ENCODE measurements around the gene PRKAR2B.

The PRKAR2B gene

GRCh38 chr7:107063245-107064120, 19.0 kb downstream of the PRKAR2B start:
- H3K14ac ChIP-seq (ENCODE audit: low read length): no peak overlapping the region
- no peaks in the 10 kb centered on the region for H3K79me2 ChIP-seq (ENCODE audit: control insufficient read depth, insufficient read depth, low read length, poor library complexity)
- no peak overlapping the region for H3K23ac ChIP-seq (ENCODE audit: low read length)
- H4K91ac ChIP-seq (ENCODE audit: low read depth, low read length): no peak overlapping the region
- no peak overlapping the region for H3K4me3 ChIP-seq (ENCODE audit: low read depth, low read length)
- H2BK120ac ChIP-seq (ENCODE audit: insufficient read depth, low read length, poor library complexity): no peak overlapping the region
- H3K27ac ChIP-seq (ENCODE audit: low read depth, low read length): no peak overlapping the region
- no peak overlapping the region for H3K9ac ChIP-seq (ENCODE audit: low read length)
- no peak overlapping the region for H2AK5ac ChIP-seq (ENCODE audit: low read length)
- H2BK12ac ChIP-seq (ENCODE audit: low read length): no peak overlapping the region
- H2BK5ac ChIP-seq (ENCODE audit: low read depth, low read length, poor library complexity): no peak overlapping the region
- peaks cover 0 to 1% of the 10 kb centered on the region in 2 experiments for H3K4me1 ChIP-seq (ENCODE audit: control insufficient read depth in 1 of 2, insufficient read depth in 2 of 2, low read length in 2 of 2)
- WGBS (ENCODE audit: extremely low coverage, insufficient coverage, insufficient read length): no CpG with 5 or more reads among the region's 8 CpGs
- no peak overlapping the region for H2AFZ ChIP-seq (ENCODE audit: insufficient read depth, low read length, poor library complexity)
- peaks cover 2% of the 10 kb centered on the region for H3K79me1 ChIP-seq (ENCODE audit: low read length)
- no peak overlapping the region for H3K4me2 ChIP-seq (ENCODE audit: low read length)
- H3K18ac ChIP-seq (ENCODE audit: low read length): no peak overlapping the region
- H4K12ac ChIP-seq (ENCODE audit: low read depth, low read length): no peak overlapping the region
- H4K8ac ChIP-seq (ENCODE audit: low read depth, low read length): no peak overlapping the region
- H3K9me3 ChIP-seq (ENCODE audit: insufficient read depth, low read depth, low read length): no peaks in the 10 kb centered on the region
- no peak overlapping the region for H3K4ac ChIP-seq (ENCODE audit: low read depth, low read length)
- no peak for DNase-seq
- no peaks in the 10 kb centered on the region for H3K36me3 ChIP-seq (ENCODE audit: control insufficient read depth in 1 of 2, insufficient read depth in 2 of 2, low read length in 2 of 2)
- no peaks in the 10 kb centered on the region for H3K27me3 ChIP-seq (ENCODE audit: insufficient read depth, low read length)

GRCh38 chr7:107064255-107064654, 19.8 kb downstream of the PRKAR2B start:
- Histone ChIP-seq H3K4me3 (ENCODE audit: low read depth, low read length) (no peak overlapping the region), H3K79me1 (ENCODE audit: low read length) (peaks cover 2% of the 10 kb centered on the region), H2BK120ac (ENCODE audit: insufficient read depth, low read length, poor library complexity) (no peak overlapping the region), H3K4ac (ENCODE audit: low read depth, low read length) (no peak overlapping the region), H3K18ac (ENCODE audit: low read length) (no peak overlapping the region), H3K4me1 (ENCODE audit: control insufficient read depth in 1 of 2, insufficient read depth in 2 of 2, low read length in 2 of 2) (peaks cover 0 to 1% of the 10 kb centered on the region in 2 experiments), H3K23ac (ENCODE audit: low read length) (no peak overlapping the region), H3K27ac (ENCODE audit: low read depth, low read length) (no peak overlapping the region), H4K91ac (ENCODE audit: low read depth, low read length) (no peak overlapping the region), H4K8ac (ENCODE audit: low read depth, low read length) (no peak overlapping the region), H3K14ac (ENCODE audit: low read length) (no peak overlapping the region), H3K36me3 (ENCODE audit: control insufficient read depth in 1 of 2, insufficient read depth in 2 of 2, low read length in 2 of 2) (no peaks in the 10 kb centered on the region), H3K9me3 (ENCODE audit: insufficient read depth, low read depth, low read length) (no peaks in the 10 kb centered on the region), H4K12ac (ENCODE audit: low read depth, low read length) (no peak overlapping the region), H2AFZ (ENCODE audit: insufficient read depth, low read length, poor library complexity) (no peak overlapping the region), H2BK5ac (ENCODE audit: low read depth, low read length, poor library complexity) (no peak overlapping the region), H3K9ac (ENCODE audit: low read length) (no peak overlapping the region), H2BK12ac (ENCODE audit: low read length) (no peak overlapping the region), H3K4me2 (ENCODE audit: low read length) (no peak overlapping the region), H2AK5ac (ENCODE audit: low read length) (no peak overlapping the region), H3K79me2 (ENCODE audit: control insufficient read depth, insufficient read depth, low read length, poor library complexity) (no peaks in the 10 kb centered on the region), H3K27me3 (ENCODE audit: insufficient read depth, low read length) (no peaks in the 10 kb centered on the region)
- no peak for DNase-seq
- no CpG with 5 or more reads among the region's 7 CpGs for WGBS (ENCODE audit: extremely low coverage, insufficient coverage, insufficient read length)

DNA sequence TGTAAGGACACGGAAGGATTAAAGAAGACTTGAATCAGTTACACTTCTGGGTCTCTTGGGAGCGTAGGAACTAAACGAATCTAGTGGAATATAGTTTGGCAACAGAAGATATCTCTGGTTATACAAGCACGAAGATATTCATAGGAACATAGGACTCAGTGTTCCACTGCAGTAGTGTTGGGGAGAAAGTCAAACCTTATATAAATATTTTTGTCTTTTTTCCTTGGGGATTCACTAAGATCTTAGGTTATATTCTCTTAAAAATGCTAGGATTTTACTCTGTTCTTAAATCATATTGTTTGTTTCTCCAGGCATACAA, 21.4 kb downstream of the PRKAR2B start:
- Histone ChIP-seq H3K4me1 (ENCODE audit: control insufficient read depth in 1 of 2, insufficient read depth in 2 of 2, low read length in 2 of 2) (peaks cover 0 to 1% of the 10 kb centered on the region in 2 experiments), H2AK5ac (ENCODE audit: low read length) (no peak overlapping the region), H3K79me2 (ENCODE audit: control insufficient read depth, insufficient read depth, low read length, poor library complexity) (no peaks in the 10 kb centered on the region), H3K9ac (ENCODE audit: low read length) (no peak overlapping the region), H4K8ac (ENCODE audit: low read depth, low read length) (no peak overlapping the region), H3K4me2 (ENCODE audit: low read length) (no peak overlapping the region), H3K4ac (ENCODE audit: low read depth, low read length) (no peak overlapping the region), H3K9me3 (ENCODE audit: insufficient read depth, low read depth, low read length) (no peaks in the 10 kb centered on the region), H2BK5ac (ENCODE audit: low read depth, low read length, poor library complexity) (no peak overlapping the region), H3K18ac (ENCODE audit: low read length) (no peak overlapping the region), H2BK120ac (ENCODE audit: insufficient read depth, low read length, poor library complexity) (no peak overlapping the region), H3K27ac (ENCODE audit: low read depth, low read length) (no peak overlapping the region), H3K4me3 (ENCODE audit: low read depth, low read length) (no peak overlapping the region), H3K14ac (ENCODE audit: low read length) (no peak overlapping the region), H2AFZ (ENCODE audit: insufficient read depth, low read length, poor library complexity) (no peak overlapping the region), H3K23ac (ENCODE audit: low read length) (no peak overlapping the region), H3K36me3 (ENCODE audit: control insufficient read depth in 1 of 2, insufficient read depth in 2 of 2, low read length in 2 of 2) (no peaks in the 10 kb centered on the region), H2BK12ac (ENCODE audit: low read length) (no peak overlapping the region), H3K27me3 (ENCODE audit: insufficient read depth, low read length) (no peaks in the 10 kb centered on the region), H4K91ac (ENCODE audit: low read depth, low read length) (no peak overlapping the region), H4K12ac (ENCODE audit: low read depth, low read length) (no peak overlapping the region), H3K79me1 (ENCODE audit: low read length) (peaks cover 2% of the 10 kb centered on the region)
- no CpG with 5 or more reads among the region's 4 CpGs for WGBS (ENCODE audit: extremely low coverage, insufficient coverage, insufficient read length)
- DNase-seq: no peak

- no peaks in the 10 kb centered on the region for H3K9me3 ChIP-seq (ENCODE audit: insufficient read depth, low read depth, low read length)
- no peak for DNase-seq
- H4K8ac ChIP-seq (ENCODE audit: low read depth, low read length): no peak overlapping the region
- no peaks in the 10 kb centered on the region for H3K79me2 ChIP-seq (ENCODE audit: control insufficient read depth, insufficient read depth, low read length, poor library complexity)
- no peak overlapping the region for H2BK5ac ChIP-seq (ENCODE audit: low read depth, low read length, poor library complexity)
- no peak overlapping the region for H4K12ac ChIP-seq (ENCODE audit: low read depth, low read length)
- H2AFZ ChIP-seq (ENCODE audit: insufficient read depth, low read length, poor library complexity): no peak overlapping the region
- H3K4ac ChIP-seq (ENCODE audit: low read depth, low read length): no peak overlapping the region
- H3K27me3 ChIP-seq (ENCODE audit: insufficient read depth, low read length): no peaks in the 10 kb centered on the region
- H3K14ac ChIP-seq (ENCODE audit: low read length): no peak overlapping the region
- no peak overlapping the region for H2BK120ac ChIP-seq (ENCODE audit: insufficient read depth, low read length, poor library complexity)
- H2AK5ac ChIP-seq (ENCODE audit: low read length): no peak overlapping the region
- H4K91ac ChIP-seq (ENCODE audit: low read depth, low read length): no peak overlapping the region
- no peak overlapping the region for H3K4me3 ChIP-seq (ENCODE audit: low read depth, low read length)
- H3K27ac ChIP-seq (ENCODE audit: low read depth, low read length): peak overlapping the region; percentile 58
- WGBS (ENCODE audit: extremely low coverage, insufficient coverage, insufficient read length): no CpG with 5 or more reads among the region's 3 CpGs
- no peaks in the 10 kb centered on the region for H3K36me3 ChIP-seq (ENCODE audit: control insufficient read depth in 1 of 2, insufficient read depth in 2 of 2, low read length in 2 of 2)
- H3K18ac ChIP-seq (ENCODE audit: low read length): no peak overlapping the region
- no peak overlapping the region for H3K9ac ChIP-seq (ENCODE audit: low read length)
- H3K4me2 ChIP-seq (ENCODE audit: low read length): peak overlapping the region; percentile 18
- no peak overlapping the region for H3K23ac ChIP-seq (ENCODE audit: low read length)
- peaks cover 0 to 1% of the 10 kb centered on the region in 2 experiments for H3K4me1 ChIP-seq (ENCODE audit: control insufficient read depth in 1 of 2, insufficient read depth in 2 of 2, low read length in 2 of 2)
- peaks cover 2% of the 10 kb centered on the region for H3K79me1 ChIP-seq (ENCODE audit: low read length)
- no peak overlapping the region for H2BK12ac ChIP-seq (ENCODE audit: low read length)
Observed at GRCh38 chr7:107068156-107068555, 23.7 kb downstream of the PRKAR2B start.
